Astrocyte (in vitro differentiated cells and primary cell): Measurements from ENCODE around the gene ANXA1. TPM values are rescaled to one million over a fixed set of nuclear protein-coding genes. Genes with fewer than 3 reads are reported as not detected.

ENCODE experiments used
- DNase-seq: peaks from one replicate; pipeline ENCODE4 v3.0.0-alpha.2; 2010; ENCODE audit warnings: low read depth
- FAIRE-seq: peaks from 2 replicates; lab custom pipeline; 2011; peaks lifted over from hg19 to GRCh38; lab: Jason Lieb, UNC
- H2AFZ ChIP-seq: 2 replicates; pipeline ENCODE4 v1.6.0; 2012; ENCODE audit warnings: low read depth, low read length, inconsistent platforms
- H3K27ac ChIP-seq: 2 replicates; pipeline ENCODE4 v1.5.1; 2011; ENCODE audit warnings: low read depth, low read length, inconsistent platforms
- H3K27me3 ChIP-seq: 2 replicates; pipeline ENCODE4 v1.6.0; 2011; ENCODE audit warnings: low read length, inconsistent platforms; ENCODE audit not compliant: insufficient read depth
- H3K36me3 ChIP-seq: 2 replicates; pipeline ENCODE4 v1.5.1; 2011; ENCODE audit warnings: low read length, inconsistent platforms; ENCODE audit not compliant: insufficient read depth
- H3K4me1 ChIP-seq: 2 replicates; pipeline ENCODE4 v1.5.1; 2011; ENCODE audit warnings: low read length, inconsistent platforms; ENCODE audit not compliant: insufficient read depth
- H3K4me2 ChIP-seq: 2 replicates; pipeline ENCODE4 v1.6.0; 2012; ENCODE audit warnings: low read length, inconsistent platforms
- H3K4me3 ChIP-seq: 2 replicates; pipeline ENCODE4 v1.5.1; 2011; ENCODE audit warnings: low read depth, mild to moderate bottlenecking, low read length, inconsistent platforms; ENCODE audit not compliant: insufficient read depth
- H3K79me2 ChIP-seq: 2 replicates; pipeline ENCODE4 v1.6.0; 2012; ENCODE audit warnings: mild to moderate bottlenecking, low read length, inconsistent platforms; ENCODE audit not compliant: insufficient read depth
- H3K9ac ChIP-seq: 2 replicates; pipeline ENCODE4 v1.6.0; 2012; ENCODE audit warnings: mild to moderate bottlenecking, low read length, inconsistent platforms
- H3K9me3 ChIP-seq: 2 replicates; pipeline ENCODE4 v1.5.1; 2012; ENCODE audit warnings: low read depth, mild to moderate bottlenecking, low read length, inconsistent platforms; ENCODE audit not compliant: insufficient read depth
- H4K20me1 ChIP-seq: 2 replicates; pipeline ENCODE4 v1.6.0; 2012; ENCODE audit warnings: low read length, inconsistent platforms; ENCODE audit not compliant: insufficient read depth
- H3K27ac Mint-ChIP-seq: one replicate; pipeline ENCODE4 v1.8.0; 2021; ENCODE audit warnings: mild to moderate bottlenecking, mixed read lengths; ENCODE audit not compliant: unreplicated experiment
- H3K27me3 Mint-ChIP-seq: one replicate; pipeline ENCODE4 v1.8.0; 2021; ENCODE audit warnings: low read depth, mixed read lengths; ENCODE audit not compliant: unreplicated experiment
- H3K36me3 Mint-ChIP-seq: one replicate; pipeline ENCODE4 v1.8.0; 2021; ENCODE audit warnings: low read depth, mixed read lengths; ENCODE audit not compliant: unreplicated experiment
- H3K4me1 Mint-ChIP-seq: one replicate; pipeline ENCODE4 v1.8.0; 2021; ENCODE audit warnings: low read depth, mixed read lengths; ENCODE audit not compliant: unreplicated experiment
- H3K4me3 Mint-ChIP-seq: one replicate; pipeline ENCODE4 v1.8.0; 2021; ENCODE audit warnings: mild to moderate bottlenecking, moderate library complexity, mixed read lengths; ENCODE audit not compliant: unreplicated experiment
- H3K9me3 Mint-ChIP-seq: one replicate; pipeline ENCODE4 v1.8.0; 2021; ENCODE audit warnings: mild to moderate bottlenecking, mixed read lengths; ENCODE audit not compliant: unreplicated experiment
- CTCF ChIP-seq: IDR thresholded peaks from 2 replicates; pipeline ENCODE4 v1.5.1; 2011; ENCODE audit warnings: low read depth, mild to moderate bottlenecking, inconsistent platforms, low read length, moderate library complexity; ENCODE audit not compliant: insufficient read depth
- EZH2 ChIP-seq: IDR thresholded peaks from 2 replicates; pipeline ENCODE4 v1.6.1; 2012; ENCODE audit warnings: mild to moderate bottlenecking, low read length, inconsistent platforms; ENCODE audit not compliant: insufficient read depth
- total RNA-seq: library from RNA; stranded (reverse); gene quantifications from 2 replicates; pipeline ENCODE4 v1.2.1, GENCODE V29; 2021

The ANXA1 gene
- total RNA-seq, 1 donor from 2014 or later: 637 TPM

GRCh38 chr9:73158723-73159122 lies 7.1 kb downstream of the ANXA1 start:
- H3K4me2 ChIP-seq: no peak overlapping the region
- Mint-ChIP-seq H3K27me3 (no peaks in the 10 kb centered on the region), H3K4me3 (no peak overlapping the region)

DNA sequence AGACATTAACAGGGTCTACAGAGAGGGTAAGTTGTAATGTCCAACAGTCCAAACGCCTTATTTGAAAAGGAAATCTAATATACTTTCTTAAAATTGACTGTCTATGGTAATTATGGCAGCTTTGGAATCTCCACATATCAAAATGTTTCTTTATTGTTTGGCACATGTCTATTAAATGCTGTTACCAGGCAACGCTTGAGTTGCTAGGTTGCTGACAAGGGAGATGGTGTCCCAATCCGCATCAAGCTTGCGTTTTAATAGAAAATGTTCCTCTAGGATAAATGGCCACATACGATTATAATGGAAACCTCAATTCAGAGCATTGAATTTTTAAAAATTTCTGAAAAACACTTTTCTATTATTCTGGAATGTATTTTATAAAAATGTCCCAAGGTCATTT lies 9.2 kb downstream of the ANXA1 start:
- no peak for FAIRE-seq
- Histone ChIP-seq H3K36me3 (peaks cover 83% of the 10 kb centered on the region), H3K4me3 (no peak overlapping the region), H3K79me2 (peaks cover 52% of the 10 kb centered on the region), H3K4me1 (peaks cover 5% of the 10 kb centered on the region), H2AFZ (no peak overlapping the region), H3K9ac (no peak overlapping the region), H3K27ac (no peak overlapping the region), H3K27me3 (no peaks in the 10 kb centered on the region), H3K4me2 (no peak overlapping the region), H3K9me3 (no peaks in the 10 kb centered on the region), H4K20me1 (peaks cover 40% of the 10 kb centered on the region)
- Mint-ChIP-seq H3K36me3 (peaks cover 12% of the 10 kb centered on the region), H3K27ac (no peak overlapping the region), H3K9me3 (no peaks in the 10 kb centered on the region), H3K27me3 (no peaks in the 10 kb centered on the region), H3K4me1 (peaks cover 13% of the 10 kb centered on the region), H3K4me3 (no peak overlapping the region)
- DNase-seq: no peak
- TF ChIP-seq EZH2 (no peak), CTCF (no peak)

More at GRCh38 chr9:73158723-73159122, 7.1 kb downstream of the ANXA1 start:
- Mint-ChIP-seq H3K36me3 (peaks cover 14% of the 10 kb centered on the region), H3K9me3 (no peaks in the 10 kb centered on the region), H3K27ac (no peak overlapping the region), H3K4me1 (peaks cover 29% of the 10 kb centered on the region)
- FAIRE-seq (no peak), DNase-seq (no peak)
- peaks cover 74% of the 10 kb centered on the region for H3K36me3 ChIP-seq
- peaks cover 73% of the 10 kb centered on the region for H3K79me2 ChIP-seq
- no peaks in the 10 kb centered on the region for H3K9me3 ChIP-seq
- no peak overlapping the region for H2AFZ ChIP-seq
- no peak overlapping the region for H3K4me3 ChIP-seq
- H3K27me3 ChIP-seq: no peaks in the 10 kb centered on the region
- no peak overlapping the region for H3K9ac ChIP-seq
- H4K20me1 ChIP-seq: peaks cover 51% of the 10 kb centered on the region
- H3K27ac ChIP-seq: no peak overlapping the region
- TF ChIP-seq CTCF (no peak), EZH2 (no peak)
- peaks cover 20% of the 10 kb centered on the region for H3K4me1 ChIP-seq

GRCh38 chr9:73162987-73163768 lies 11.5 kb downstream of the ANXA1 start:
- peaks cover 29% of the 10 kb centered on the region for H3K79me2 ChIP-seq
- peaks cover under 1% of the 10 kb centered on the region for H3K4me1 Mint-ChIP-seq

More at GRCh38 chr9:73162987-73163768, 11.5 kb downstream of the ANXA1 start:
- Mint-ChIP-seq H3K27me3 (no peaks in the 10 kb centered on the region), H3K9me3 (no peaks in the 10 kb centered on the region), H3K27ac (no peak overlapping the region), H3K36me3 (peaks cover 19% of the 10 kb centered on the region), H3K4me3 (no peak overlapping the region)
- Histone ChIP-seq H3K9me3 (no peaks in the 10 kb centered on the region), H3K4me2 (no peak overlapping the region), H2AFZ (no peak overlapping the region), H3K9ac (no peak overlapping the region), H3K4me1 (no peaks in the 10 kb centered on the region), H4K20me1 (peaks cover 31% of the 10 kb centered on the region), H3K4me3 (no peak overlapping the region), H3K27ac (no peak overlapping the region), H3K36me3 (peaks cover 95% of the 10 kb centered on the region), H3K27me3 (no peaks in the 10 kb centered on the region)
- FAIRE-seq (no peak), DNase-seq (no peak)
- TF ChIP-seq CTCF: no peak
- TF ChIP-seq EZH2: no peak
